HG03565 (cell line): ENCODE measurements around the gene ADGRD1.

Experiments
- ATAC-seq: cut with Tn5 transposase; IDR thresholded peaks from one replicate; pipeline ENCODE4 v1.9.1; 2021; ENCODE audit warnings: mild to moderate bottlenecking, moderate library complexity; ENCODE audit not compliant: unreplicated experiment

The ADGRD1 gene

DNA sequence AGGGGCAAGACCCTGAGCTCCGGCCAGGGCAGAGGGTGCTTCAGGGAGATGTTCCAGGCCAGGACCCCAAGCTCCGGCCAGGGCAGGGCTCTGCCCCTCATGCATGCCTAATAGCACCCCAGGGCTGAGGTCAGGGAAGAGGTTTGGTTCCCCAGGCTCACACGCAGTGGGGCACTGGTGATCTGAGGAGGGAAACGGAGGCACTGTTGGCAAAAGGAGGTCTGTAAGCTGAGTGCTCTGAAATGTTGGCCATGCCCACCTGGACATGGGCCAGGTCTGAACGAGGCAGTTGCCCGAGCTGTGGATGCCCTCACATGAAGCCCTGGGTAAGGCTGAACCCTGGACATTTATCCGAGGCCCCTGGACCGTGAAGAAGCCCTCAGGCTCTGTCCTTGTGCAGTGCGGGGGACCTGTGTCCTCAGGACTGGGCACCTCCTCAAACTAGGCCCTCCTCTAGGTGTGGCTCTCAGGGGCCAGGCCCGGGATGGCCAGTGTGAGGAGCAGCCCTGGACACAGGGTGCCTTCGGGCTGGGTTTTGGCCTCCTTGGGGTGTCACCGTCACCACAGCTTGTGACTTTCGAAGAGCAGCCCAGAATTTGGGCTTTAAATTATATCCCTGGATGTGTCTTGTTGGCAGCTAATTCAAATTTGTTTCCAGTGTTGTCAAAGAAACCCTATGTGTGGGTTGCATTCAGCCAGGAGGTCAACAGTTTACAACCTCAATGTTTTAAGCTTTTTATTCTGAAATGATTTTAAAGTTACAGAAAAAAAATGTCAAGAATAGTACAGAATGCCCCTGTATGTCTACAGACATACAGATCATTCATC, 66.8 kb downstream of the ADGRD1 start:
- no peak for ATAC-seq

GRCh38 chr12:131021154-131021541, 67.4 kb downstream of the ADGRD1 start:
- no peak for ATAC-seq

- ATAC-seq: no peak
Measured at GRCh38 chr12:131024026-131024425, 70.3 kb downstream of the ADGRD1 start.

GRCh38 chr12:131024721-131025120, 71.0 kb downstream of the ADGRD1 start:
- ATAC-seq: no peak

DNA sequence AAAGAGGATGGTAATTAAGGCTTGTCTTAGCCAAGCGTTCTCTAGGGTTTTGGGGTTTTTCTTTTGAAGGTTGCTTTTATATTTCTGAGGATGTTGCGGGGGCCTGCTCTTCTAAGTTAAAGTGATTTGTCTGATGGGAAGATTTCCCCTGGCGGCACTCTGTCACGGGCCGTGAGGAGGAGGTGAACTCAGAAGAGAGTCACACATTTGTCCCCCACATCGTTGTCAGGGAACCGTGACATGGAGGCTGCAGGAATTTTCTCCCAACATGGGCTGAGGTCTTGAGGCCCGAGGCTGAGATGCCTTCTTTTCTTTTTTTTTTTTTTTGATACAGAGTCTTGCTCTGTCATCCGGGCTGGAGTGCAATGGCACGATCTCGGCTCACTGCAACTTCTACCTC, 71.5 kb downstream of the ADGRD1 start:
- no peak for ATAC-seq

- no peak for ATAC-seq
Measured at GRCh38 chr12:131025939-131026702, 72.4 kb downstream of the ADGRD1 start.

- no peak for ATAC-seq
Measured at GRCh38 chr12:131026754-131027153, 73.0 kb downstream of the ADGRD1 start.

- ATAC-seq: no peak
Measured at GRCh38 chr12:131027264-131027663, 73.6 kb downstream of the ADGRD1 start.

GRCh38 chr12:131027876-131028586, 74.3 kb downstream of the ADGRD1 start:
- ATAC-seq: no peak

GRCh38 chr12:131028587-131029338, 75.1 kb downstream of the ADGRD1 start:
- no peak for ATAC-seq

GRCh38 chr12:131030472-131031328, 77.0 kb downstream of the ADGRD1 start:
- ATAC-seq: no peak

GRCh38 chr12:131032082-131032750, 78.5 kb downstream of the ADGRD1 start:
- no peak for ATAC-seq

- ATAC-seq: no peak
Measured at GRCh38 chr12:131033486-131033885, 79.8 kb downstream of the ADGRD1 start.

DNA sequence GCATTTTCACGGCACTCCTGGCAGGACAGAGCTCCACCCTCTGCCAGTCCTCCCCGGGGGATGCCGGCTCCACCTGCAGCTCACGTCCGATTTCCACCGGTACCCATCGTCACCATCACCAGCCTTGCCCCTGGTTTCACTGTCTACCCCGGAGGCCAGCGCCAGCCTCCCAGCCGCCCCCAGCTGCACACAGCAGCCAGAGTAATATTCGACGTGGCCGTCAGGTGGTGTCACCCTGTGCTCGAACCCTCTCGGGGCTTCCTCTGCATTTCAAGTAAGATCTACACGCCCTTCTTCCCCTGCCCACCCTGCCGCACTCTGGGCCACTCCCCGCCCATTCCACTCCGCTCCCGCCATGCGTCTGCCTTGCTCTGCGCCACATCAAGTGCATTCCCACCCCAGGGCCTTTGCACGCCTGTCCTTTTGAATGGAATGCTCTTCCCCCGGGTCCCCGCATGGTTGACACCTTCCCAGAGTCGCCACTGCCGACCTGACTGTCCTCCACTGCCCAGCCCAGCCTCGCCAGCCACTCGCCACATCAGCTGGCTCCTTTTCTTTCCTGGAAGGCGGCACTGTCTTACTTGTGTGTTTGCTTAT, 80.3 kb downstream of the ADGRD1 start:
- ATAC-seq: no peak

- ATAC-seq: no peak
Measured at GRCh38 chr12:131034631-131035244, 81.0 kb downstream of the ADGRD1 start.

GRCh38 chr12:131035245-131035681, 81.6 kb downstream of the ADGRD1 start:
- ATAC-seq: no peak

DNA sequence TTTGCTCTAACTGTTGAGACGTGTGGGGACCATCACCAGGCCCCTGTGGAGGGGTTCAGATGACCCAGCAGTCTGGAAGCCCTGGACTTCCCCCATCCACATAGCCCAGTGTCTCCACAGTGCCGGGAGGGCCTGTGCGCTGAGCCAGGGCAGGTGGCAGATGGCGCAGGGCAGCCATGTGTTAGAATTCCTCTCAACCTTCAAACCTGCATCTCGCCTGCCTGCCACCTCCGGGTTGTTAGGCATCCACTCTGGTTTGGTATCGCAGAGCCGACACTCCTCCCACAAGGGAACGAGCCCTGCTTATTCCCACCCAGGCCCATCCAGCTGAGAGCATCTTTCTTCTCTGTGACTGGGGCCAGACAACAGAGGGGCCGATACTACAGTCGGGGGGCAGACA, 84.5 kb downstream of the ADGRD1 start:
- no peak for ATAC-seq
